Bronchial epithelial cell (primary cell): ENCODE data around the gene ST14. TPM values are rescaled to one million over a fixed set of nuclear protein-coding genes. Genes with fewer than 3 reads are reported as not detected.

Experiments used
- DNase-seq: peaks from one replicate; pipeline ENCODE4 v3.0.0-alpha.2; 2010; ENCODE audit warnings: low read depth
- FAIRE-seq: peaks from 2 replicates; lab custom pipeline; 2011; peaks lifted over from hg19 to GRCh38; lab: Jason Lieb, UNC
- H3K27me3 ChIP-seq: 2 replicates; pipeline ENCODE4 v1.5.1; 2011; ENCODE audit warnings: low read length; ENCODE audit not compliant: control insufficient read depth, insufficient read depth
- H3K36me3 ChIP-seq: 2 replicates; pipeline ENCODE4 v1.5.1; 2011; ENCODE audit warnings: low read length; ENCODE audit not compliant: control insufficient read depth, insufficient read depth
- H3K4me3 ChIP-seq: 2 replicates; pipeline ENCODE4 v1.5.1; 2011; ENCODE audit warnings: mild to moderate bottlenecking, low read depth, low read length, control low read depth
- total RNA-seq: library from RNA; depleted of rRNA; stranded (reverse); fragments of >200 nt; gene quantifications from 2 replicates; pipeline ENCODE4 v1.2.1, GENCODE V29; 2014
- TF ChIP-seq, protein P1 (sequence below): IDR thresholded peaks from 2 replicates; pipeline ENCODE4 v1.5.1; 2011; ENCODE audit warnings: mild to moderate bottlenecking, moderate library complexity, low read length, control low read depth, inconsistent platforms; ENCODE audit not compliant: insufficient read depth, severe bottlenecking

ST14 gene
- total RNA-seq, 1 donor from 2014 or later = 79.2 TPM

DNA sequence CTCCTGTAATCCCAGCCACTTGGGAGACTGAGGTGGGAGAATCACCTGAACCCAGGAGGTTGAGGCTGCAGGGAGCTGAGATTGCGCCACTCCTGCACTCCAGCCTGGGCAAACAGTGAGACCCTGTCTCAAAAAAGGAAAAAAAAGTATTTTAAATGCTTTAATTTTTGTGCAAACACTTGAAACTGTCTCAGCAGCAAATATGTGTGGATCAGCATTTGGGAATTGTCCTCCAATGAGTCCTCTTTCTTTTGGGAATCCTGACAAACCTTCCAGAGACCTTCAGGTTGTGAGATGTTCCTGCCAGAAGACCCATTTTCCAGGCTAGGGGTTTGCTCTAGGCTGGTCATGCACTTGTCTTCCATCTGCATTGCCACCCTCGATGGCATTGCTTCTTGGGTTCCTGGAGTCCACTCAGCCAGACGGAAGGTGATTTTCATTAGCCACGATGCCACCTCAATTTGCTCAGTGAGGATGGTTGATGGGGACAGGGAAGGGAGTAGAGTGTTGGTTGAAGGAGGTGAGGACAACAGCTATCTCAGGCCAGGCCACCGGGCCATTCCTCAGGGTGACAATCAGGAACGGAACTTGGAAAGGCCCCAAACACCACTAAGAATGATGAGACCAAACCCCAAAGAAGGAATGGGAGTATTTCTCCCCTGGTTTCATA lies 55.4 kb downstream of the ST14 start:
- Histone ChIP-seq H3K36me3 (no peaks in the 10 kb centered on the region), H3K27me3 (no peaks in the 10 kb centered on the region), H3K4me3 (no peak overlapping the region)
- FAIRE-seq (peak; percentile 50), DNase-seq (no peak)
- TF ChIP-seq, protein P1, sequence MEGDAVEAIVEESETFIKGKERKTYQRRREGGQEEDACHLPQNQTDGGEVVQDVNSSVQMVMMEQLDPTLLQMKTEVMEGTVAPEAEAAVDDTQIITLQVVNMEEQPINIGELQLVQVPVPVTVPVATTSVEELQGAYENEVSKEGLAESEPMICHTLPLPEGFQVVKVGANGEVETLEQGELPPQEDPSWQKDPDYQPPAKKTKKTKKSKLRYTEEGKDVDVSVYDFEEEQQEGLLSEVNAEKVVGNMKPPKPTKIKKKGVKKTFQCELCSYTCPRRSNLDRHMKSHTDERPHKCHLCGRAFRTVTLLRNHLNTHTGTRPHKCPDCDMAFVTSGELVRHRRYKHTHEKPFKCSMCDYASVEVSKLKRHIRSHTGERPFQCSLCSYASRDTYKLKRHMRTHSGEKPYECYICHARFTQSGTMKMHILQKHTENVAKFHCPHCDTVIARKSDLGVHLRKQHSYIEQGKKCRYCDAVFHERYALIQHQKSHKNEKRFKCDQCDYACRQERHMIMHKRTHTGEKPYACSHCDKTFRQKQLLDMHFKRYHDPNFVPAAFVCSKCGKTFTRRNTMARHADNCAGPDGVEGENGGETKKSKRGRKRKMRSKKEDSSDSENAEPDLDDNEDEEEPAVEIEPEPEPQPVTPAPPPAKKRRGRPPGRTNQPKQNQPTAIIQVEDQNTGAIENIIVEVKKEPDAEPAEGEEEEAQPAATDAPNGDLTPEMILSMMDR = no peak

DNA sequence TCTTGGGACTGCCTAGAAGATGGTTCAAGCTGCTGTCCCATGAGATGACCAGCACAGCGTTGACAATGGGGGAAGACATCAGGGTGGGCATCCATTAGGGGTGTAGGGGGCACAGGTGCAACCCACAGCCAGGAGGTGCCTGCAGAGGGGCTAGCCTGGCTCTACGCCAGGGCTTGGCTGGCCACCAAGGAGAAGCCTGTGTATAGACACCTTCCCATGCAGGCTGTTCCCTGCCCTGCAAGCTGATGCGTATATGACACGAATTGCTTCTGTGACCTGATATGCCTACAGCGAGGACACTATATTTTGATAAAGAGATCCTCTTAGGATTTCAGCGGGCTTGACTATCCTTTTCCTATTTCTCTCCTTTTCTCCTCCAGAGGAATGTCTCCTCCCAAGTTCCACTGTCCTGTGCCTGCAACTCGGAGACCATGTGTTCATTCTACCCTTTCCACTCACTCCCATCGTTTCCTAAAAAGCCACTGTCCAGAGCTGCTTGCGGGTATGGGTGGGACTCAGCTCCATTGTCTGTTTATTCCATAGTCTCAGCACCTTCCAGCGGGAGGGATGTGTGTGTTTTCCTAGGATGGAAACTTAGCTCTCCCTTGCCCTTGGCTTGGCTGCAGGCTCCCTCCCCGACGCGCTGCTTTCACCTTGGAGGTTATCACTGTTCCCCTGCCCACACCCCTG lies 56.1 kb downstream of the ST14 start:
- no peak overlapping the region for H3K4me3 ChIP-seq
- H3K27me3 ChIP-seq = no peaks in the 10 kb centered on the region
- H3K36me3 ChIP-seq = no peaks in the 10 kb centered on the region
- FAIRE-seq (no peak), DNase-seq (no peak)
- TF ChIP-seq, protein P1 = no peak

DNA sequence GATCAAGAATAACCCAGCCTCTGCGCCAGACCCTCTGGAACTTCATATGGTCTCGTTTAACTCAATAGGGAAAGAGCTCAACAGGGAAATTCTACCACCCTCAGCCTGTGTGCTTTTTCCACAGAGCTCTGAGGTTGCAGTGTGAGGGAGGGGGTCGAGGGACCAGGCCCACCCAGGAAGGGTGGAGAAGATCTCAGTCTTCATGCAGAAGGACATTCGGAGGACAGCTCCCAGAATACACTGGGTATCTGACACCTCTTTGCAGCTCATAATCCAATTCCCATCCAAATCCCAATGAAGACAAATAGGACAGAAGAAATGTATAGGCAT lies 56.6 kb downstream of the ST14 start:
- no peaks in the 10 kb centered on the region for H3K27me3 ChIP-seq
- no peak overlapping the region for H3K4me3 ChIP-seq
- H3K36me3 ChIP-seq = no peaks in the 10 kb centered on the region
- TF ChIP-seq, protein P1 = no peak
- FAIRE-seq (no peak), DNase-seq (no peak)

DNA sequence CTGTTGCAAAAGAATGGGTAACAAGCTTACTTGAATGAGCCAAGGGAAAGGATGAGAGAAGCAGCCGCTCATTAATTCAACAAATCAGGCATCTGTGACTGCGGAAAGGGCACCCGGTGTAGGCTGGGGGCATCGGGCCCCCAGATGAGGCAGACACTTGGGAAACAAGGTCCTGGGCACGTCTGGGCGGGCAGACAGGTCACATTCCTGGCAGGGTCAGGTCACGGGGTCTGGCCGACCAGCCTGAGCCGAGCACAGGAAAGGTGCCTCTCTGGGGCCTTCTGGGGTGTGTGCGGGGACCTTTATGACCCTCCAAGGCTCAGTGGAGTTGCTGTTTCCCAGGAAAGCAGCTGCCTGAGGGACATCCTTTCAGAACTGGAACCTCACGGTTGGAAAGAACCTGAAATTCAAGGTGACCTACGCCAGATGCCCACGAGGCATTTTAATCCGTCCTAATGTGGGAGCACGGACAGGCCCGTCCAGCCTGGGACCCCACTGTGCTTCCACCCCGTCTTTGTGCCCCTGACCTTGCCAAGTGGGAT lies 57.1 kb downstream of the ST14 start:
- DNase-seq (no peak), FAIRE-seq (no peak)
- H3K27me3 ChIP-seq = no peaks in the 10 kb centered on the region
- TF ChIP-seq, protein P1 = no peak
- no peak overlapping the region for H3K4me3 ChIP-seq
- no peaks in the 10 kb centered on the region for H3K36me3 ChIP-seq

DNA sequence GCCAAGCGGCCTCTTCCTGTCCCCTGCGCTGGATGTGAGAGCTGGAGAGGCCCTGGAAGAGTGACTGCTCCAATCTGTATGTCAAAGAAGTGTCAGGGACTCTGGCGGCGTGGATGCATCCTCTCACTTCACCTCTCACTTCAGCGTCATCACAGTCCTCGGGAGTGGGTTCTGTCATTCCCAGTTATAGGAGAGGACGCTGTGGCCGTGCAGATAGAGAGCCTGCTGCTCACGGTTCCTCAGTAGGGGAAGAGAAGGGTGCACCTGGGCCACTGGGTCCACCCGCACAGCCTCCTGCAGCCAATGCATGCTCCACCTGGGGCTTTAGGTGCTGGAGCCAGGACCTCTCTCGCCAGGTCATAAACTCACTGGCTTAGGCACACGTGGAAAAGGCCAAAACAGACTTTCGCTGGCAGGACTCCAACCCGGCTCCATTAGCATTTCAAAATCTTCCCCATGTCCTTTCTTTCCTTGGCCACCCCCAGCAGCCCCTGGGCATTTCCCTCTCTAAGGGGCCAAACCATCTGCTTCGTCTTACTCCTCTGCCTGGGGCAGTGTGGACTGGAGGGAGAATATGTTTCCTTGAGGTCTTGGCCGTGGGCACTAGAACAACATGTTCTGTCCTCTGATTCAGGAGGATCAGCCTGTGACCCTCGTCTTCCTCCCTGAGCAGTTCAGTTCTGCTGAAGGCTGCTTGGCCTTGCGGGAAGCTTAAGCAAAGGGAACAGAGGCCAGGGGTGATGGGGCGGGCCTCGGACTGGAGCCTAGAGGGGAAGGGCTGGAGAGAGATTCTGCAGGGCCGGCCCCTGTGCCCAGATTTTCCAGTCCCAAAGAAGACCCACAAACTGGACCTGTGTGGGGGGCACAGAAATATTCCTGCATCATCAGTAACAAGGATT lies 57.8 kb downstream of the ST14 start:
- no peak for FAIRE-seq
- Histone ChIP-seq H3K36me3 (no peaks in the 10 kb centered on the region), H3K4me3 (no peak overlapping the region), H3K27me3 (no peaks in the 10 kb centered on the region)
- no peak for DNase-seq
- TF ChIP-seq, protein P1 = no peak
